HepG2 (cell line): ENCODE results near the gene PIK3R1. TPM values are rescaled to one million over a fixed set of nuclear protein-coding genes. Genes with fewer than 3 reads are reported as not detected.

Experiments used
- ATAC-seq: fragments of 200-7000 bp; cut with Tn5 transposase; 3 replicates; pipeline ENCODE4 v1.9.1; 2020; ENCODE audit warnings: mild to moderate bottlenecking, moderate library complexity
- BruUV-seq: library from RNA; stranded (reverse); fragments of 400-500 nt; replicated peaks from 2 replicates; lab custom pipeline; 2021; lab: Mats Ljungman, UMichigan
- CTCF ChIA-PET: fragments of 300-600 bp; formaldehyde crosslinking; extraction: SDS; loops from one replicate; lab custom pipeline; 2021; ENCODE audit warnings: low total read pairs, inconsistent platforms, low intra/inter-chr PET ratio; lab: Yijun Ruan, JAX
- POLR2A ChIA-PET: fragments of 350-600 bp; sonication (Branson Sonifier 250); formaldehyde crosslinking; loops from one replicate; lab custom pipeline; 2020; ENCODE audit warnings: antibody characterized with exemption, inconsistent platforms; lab: Yijun Ruan, JAX
- DNase-seq: peaks from one replicate; pipeline ENCODE4 v3.0.0-alpha.2; 2015; ENCODE audit warnings: low spot score
- FAIRE-seq: peaks from 3 replicates; lab custom pipeline; 2011; peaks lifted over from hg19 to GRCh38; lab: Jason Lieb, UNC
- H2AFZ ChIP-seq: one replicate; pipeline ENCODE4 v1.6.1; 2011; ENCODE audit warnings: low read length, inconsistent platforms
- H3K27ac ChIP-seq: fragments of 300-600 bp; 3 replicates; pipeline ENCODE4 v1.8.0; 2011; ENCODE audit warnings: mixed run types, mild to moderate bottlenecking, mixed read lengths, low read length, inconsistent platforms; ENCODE audit not compliant: insufficient read depth; ENCODE audit errors: extremely low read length
- H3K27me3 ChIP-seq, 2 experiments: fragments of 200-600 bp in 1 of 2; 2 replicates in 1 of 2; 3 replicates in 1 of 2; pipeline versions ENCODE4 v1.6.0 to v1.8.0; 2011; ENCODE audit warnings: low read length in 2 of 2, mild to moderate bottlenecking in 2 of 2, moderate library complexity in 2 of 2, inconsistent platforms in 1 of 2; ENCODE audit not compliant: insufficient read depth in 2 of 2, control insufficient read depth in 1 of 2
- H3K36me3 ChIP-seq, 2 experiments: fragments of 200-600 bp in 1 of 2; replicated peaks in 1 of 2; 2 replicates in 1 of 2; 3 replicates in 1 of 2; pipeline versions ENCODE4 v1.5.1 to v1.8.0; 2011; ENCODE audit warnings: low read length in 2 of 2, inconsistent platforms in 1 of 2; ENCODE audit not compliant: insufficient read depth in 2 of 2, control insufficient read depth in 1 of 2
- H3K4me1 ChIP-seq: 2 replicates; pipeline ENCODE4 v1.5.1; 2012; ENCODE audit warnings: low read length, inconsistent platforms; ENCODE audit not compliant: insufficient read depth
- H3K4me2 ChIP-seq: 2 replicates; pipeline ENCODE4 v1.6.0; 2011; ENCODE audit warnings: low read depth, low read length, inconsistent platforms
- H3K4me3 ChIP-seq, 3 experiments: fragments of 200-600 bp in 1 of 3; sonication (generic), shearing (Covaris generic) in 1 of 3; replicated peaks in 1 of 3; 2 replicates each; pipeline ENCODE4 v1.5.1; 2011 to 2016; ENCODE audit warnings: low read length in 3 of 3, inconsistent platforms in 2 of 3, low read depth in 2 of 3, mild to moderate bottlenecking in 2 of 3, control low read depth in 1 of 3, mixed read lengths in 1 of 3; ENCODE audit not compliant: insufficient read depth in 1 of 3
- H3K79me2 ChIP-seq: one replicate; pipeline ENCODE4 v1.6.1; 2011; ENCODE audit warnings: low read length, inconsistent platforms; ENCODE audit not compliant: insufficient read depth
- H3K9ac ChIP-seq: 2 replicates; pipeline ENCODE4 v1.6.0; 2011; ENCODE audit warnings: mild to moderate bottlenecking, low read depth, low read length, inconsistent platforms; ENCODE audit not compliant: insufficient read depth
- H3K9me3 ChIP-seq: 2 replicates; pipeline ENCODE4 v1.5.1; 2012; ENCODE audit warnings: mild to moderate bottlenecking, low read length
- H4K20me1 ChIP-seq: 2 replicates; pipeline ENCODE4 v1.6.0; 2011; ENCODE audit warnings: inconsistent platforms, mild to moderate bottlenecking, low read length, moderate library complexity; ENCODE audit not compliant: insufficient read depth
- CBFB ChIP-seq: sonication (generic); formaldehyde crosslinking; IDR thresholded peaks from 2 replicates; pipeline ENCODE4 v1.4.0; 2020; ENCODE audit warnings: missing genetic modification reagents
- ELF4 ChIP-seq: sonication (generic); formaldehyde crosslinking; IDR thresholded peaks from 2 replicates; pipeline ENCODE4 v1.5.0; 2020; ENCODE audit warnings: missing genetic modification reagents, mild to moderate bottlenecking, moderate library complexity, borderline replicate concordance
- KDM1A ChIP-seq: IDR thresholded peaks from 2 replicates; pipeline ENCODE4 v1.6.1; 2016; ENCODE audit warnings: missing compliant biosample characterization
- KLF13 ChIP-seq: sonication (generic); formaldehyde crosslinking; IDR thresholded peaks from 2 replicates; pipeline ENCODE4 v1.4.0; 2020; ENCODE audit warnings: mild to moderate bottlenecking, missing genetic modification reagents
- NFYB ChIP-seq: sonication (generic); formaldehyde crosslinking; IDR thresholded peaks from 2 replicates; pipeline ENCODE4 v1.4.0; 2020; ENCODE audit warnings: missing genetic modification reagents
- NRL ChIP-seq: sonication (generic); formaldehyde crosslinking; IDR thresholded peaks from 2 replicates; pipeline ENCODE4 v1.5.0; 2020; ENCODE audit warnings: missing genetic modification reagents, mild to moderate bottlenecking, moderate library complexity, borderline replicate concordance
- SMARCC2 ChIP-seq: fragments of 450-650 bp; IDR thresholded peaks from 2 replicates; pipeline ENCODE4 v1.6.1; 2017; ENCODE audit warnings: antibody characterized with exemption, mild to moderate bottlenecking
- ZNF331 ChIP-seq: sonication (generic); formaldehyde crosslinking; IDR thresholded peaks from 2 replicates; pipeline ENCODE4 v1.4.0; 2020; ENCODE audit warnings: missing genetic modification reagents
- ZNF350 ChIP-seq: sonication (generic); formaldehyde crosslinking; IDR thresholded peaks from 2 replicates; pipeline ENCODE4 v1.4.0; 2020; ENCODE audit warnings: mild to moderate bottlenecking, low read depth, missing genetic modification reagents, borderline replicate concordance
- ZNF598 ChIP-seq: sonication (generic); formaldehyde crosslinking; IDR thresholded peaks from 2 replicates; pipeline ENCODE4 v1.5.1; 2020; ENCODE audit warnings: mild to moderate bottlenecking, missing genetic modification reagents, borderline replicate concordance
- WGBS: methylation state at CpG from one replicate; pipeline ENCODE4 v1.1.6; 2017; ENCODE audit warnings: low lambda C conversion rate; 5-methylcytosine and 5-hydroxymethylcytosine counted together
- in situ Hi-C: cut with HindIII; loops from 2 replicates; pipeline ENCODE4 v1.10.0; 2017; ENCODE audit warnings: low pct_unique_long_range_greater_than_20kb; ENCODE audit not compliant: extremely low pct_ligation_motif_present
- intact Hi-C: fragments of 100-400 bp; cut with micrococcal nuclease; formaldehyde crosslinking; loops from one replicate; pipeline ENCODE4 v1.10.0; 2022; ENCODE audit not compliant: unreplicated experiment
- polyA plus RNA-seq, 8 experiments: library from polyadenylated mRNA; depleted of rRNA in 3 of 8; stranded (reverse) in 7 of 8; unstranded in 1 of 8; fragments of >200 nt; fragmentation: Illumina TruSeq in 4 of 8; extraction: Trizol in 4 of 8; gene quantifications; 2 replicates each; pipeline versions ENCODE4 v1.2.1 to v1.2.3, GENCODE V29; 2011 to 2016; ENCODE audit warnings: low read depth in 4 of 8, missing spikeins in 1 of 8, mixed read lengths in 1 of 8; ENCODE audit not compliant: insufficient read depth in 1 of 8
- total RNA-seq, 5 experiments: library from RNA; depleted of rRNA; stranded (reverse); fragments of >200 nt; fragmentation: Illumina TruSeq; extraction: Trizol; gene quantifications; 2 replicates each; pipeline ENCODE4 v1.2.3, GENCODE V29; 2016; ENCODE audit warnings: low read depth in 1 of 5
- TF ChIP-seq, protein P1 (sequence below): sonication (generic); formaldehyde crosslinking; IDR thresholded peaks from 2 replicates; pipeline ENCODE4 v1.5.1; 2020; ENCODE audit warnings: mild to moderate bottlenecking, missing genetic modification reagents, borderline replicate concordance
- TF ChIP-seq, protein P2 (sequence below): IDR thresholded peaks from 2 replicates; pipeline ENCODE4 v1.6.1; 2016; ENCODE audit warnings: mild to moderate bottlenecking, missing biosample characterization, missing genetic modification reagents

Gene PIK3R1
- total and polyA plus RNA-seq, 2 of the 13 experiments (the other 11 are each of a cell fraction or from before 2014, with no cell fraction given), result 8.4 to 21.3 TPM

DNA sequence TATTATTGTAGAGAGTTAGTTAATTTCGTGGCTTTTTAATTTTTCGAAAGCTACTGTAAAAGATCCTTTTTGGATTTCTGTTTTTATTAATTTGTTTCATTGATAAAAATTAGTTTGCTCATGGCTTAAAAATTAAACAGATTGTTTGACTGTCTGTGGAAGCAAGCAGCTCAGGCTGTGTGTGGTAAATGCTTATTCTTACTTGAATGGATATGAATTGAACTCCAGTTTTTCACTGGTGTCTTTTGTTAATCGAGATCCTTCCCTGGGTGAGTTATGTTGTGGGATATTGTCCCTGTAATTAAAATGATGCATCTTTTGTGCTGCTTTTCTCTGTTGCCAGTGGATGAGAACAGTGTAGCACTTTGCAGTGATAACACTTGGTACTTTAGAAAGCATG is 75.3 kb downstream of the PIK3R1 start:
- ATAC-seq (no peak), FAIRE-seq (no peak), DNase-seq (no peak)
- H3K27me3 ChIP-seq, result no peaks in the 10 kb centered on the region; a peak in 1 of 5 replicates
- peak overlapping the region; percentile 82 for H3K4me2 ChIP-seq
- H3K36me3 ChIP-seq, result peaks cover 11 to 34% of the 10 kb centered on the region in 2 experiments
- in situ Hi-C loops, result no loop called here
- H3K9ac ChIP-seq, result no peak overlapping the region
- H3K4me1 ChIP-seq, result peaks cover 48% of the 10 kb centered on the region
- ChIA-PET POLR2A (no interaction called here), CTCF (no interaction called here)
- 69% methylated on average over 3 of the region's 3 CpGs for WGBS
- peak overlapping the region in 1 of 3 experiments; percentile 34; a peak in 3 of 6 replicates for H3K4me3 ChIP-seq
- H3K9me3 ChIP-seq, result no peaks in the 10 kb centered on the region
- intact Hi-C loops, result no loop called here
- H3K27ac ChIP-seq, result no peak overlapping the region
- H2AFZ ChIP-seq, result no peak overlapping the region
- H4K20me1 ChIP-seq, result no peaks in the 10 kb centered on the region
- BruUV-seq, result no TSS peak
- peaks cover 31% of the 10 kb centered on the region for H3K79me2 ChIP-seq
- TF ChIP-seq, protein P1, sequence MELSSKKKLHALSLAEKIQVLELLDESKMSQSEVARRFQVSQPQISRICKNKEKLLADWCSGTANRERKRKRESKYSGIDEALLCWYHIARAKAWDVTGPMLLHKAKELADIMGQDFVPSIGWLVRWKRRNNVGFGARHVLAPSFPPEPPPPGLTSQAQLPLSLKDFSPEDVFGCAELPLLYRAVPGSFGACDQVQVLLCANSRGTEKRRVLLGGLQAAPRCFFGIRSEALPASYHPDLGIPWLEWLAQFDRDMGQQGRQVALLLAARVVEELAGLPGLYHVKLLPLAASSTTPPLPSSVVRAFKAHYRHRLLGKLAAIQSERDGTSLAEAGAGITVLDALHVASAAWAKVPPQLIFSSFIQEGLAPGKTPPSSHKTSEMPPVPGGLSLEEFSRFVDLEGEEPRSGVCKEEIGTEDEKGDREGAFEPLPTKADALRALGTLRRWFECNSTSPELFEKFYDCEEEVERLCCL (CRISPR knock-in tag), result no peak
- TF ChIP-seq NRL (CRISPR knock-in tag) (no peak), CBFB (no peak), KLF13 (no peak), ZNF331 (no peak), SMARCC2 (no peak), NFYB (no peak), ELF4 (no peak), KDM1A (CRISPR knock-in tag) (no peak), ZNF350 (no peak), ZNF598 (CRISPR knock-in tag) (no peak)
- TF ChIP-seq, protein P2, sequence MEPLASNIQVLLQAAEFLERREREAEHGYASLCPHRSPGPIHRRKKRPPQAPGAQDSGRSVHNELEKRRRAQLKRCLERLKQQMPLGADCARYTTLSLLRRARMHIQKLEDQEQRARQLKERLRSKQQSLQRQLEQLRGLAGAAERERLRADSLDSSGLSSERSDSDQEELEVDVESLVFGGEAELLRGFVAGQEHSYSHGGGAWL (CRISPR knock-in tag), result no peak
- TF ChIP-seq, all 625 proteins: peak for 0
